Activated B cell treated with CpG ODN at 0.5 μM for 24 hours (primary cell): ENCODE data around the gene SPATA16. TPM values are rescaled to one million over a fixed set of nuclear protein-coding genes. Genes with fewer than 3 reads are reported as not detected.

Source experiments
- ATAC-seq: fragments of 200-7000 bp; cut with Tn5 transposase; one replicate; pipeline ENCODE4 v1.10.0; 2021; ENCODE audit warnings: low read depth, mild to moderate bottlenecking, moderate library complexity
- CTCF ChIA-PET: fragments of 350-600 bp; sonication (Branson Sonifier 250); formaldehyde crosslinking; loops from one replicate; lab custom pipeline; 2021; ENCODE audit warnings: antibody characterized with exemption; lab: Charles Lee
- POLR2A ChIA-PET: fragments of 350-600 bp; sonication (Branson Sonifier 250); formaldehyde crosslinking; loops from one replicate; lab custom pipeline; 2021; ENCODE audit warnings: antibody characterized with exemption; lab: Charles Lee
- DNase-seq: peaks from one replicate; pipeline ENCODE4 v3.0.0; 2022
- H3K27ac Mint-ChIP-seq: one replicate; pipeline ENCODE4 v1.8.0; 2020; ENCODE audit warnings: mixed read lengths
- H3K27me3 Mint-ChIP-seq: one replicate; pipeline ENCODE4 v1.8.0; 2021; ENCODE audit warnings: mixed read lengths
- H3K36me3 Mint-ChIP-seq: one replicate; pipeline ENCODE4 v1.8.0; 2021; ENCODE audit warnings: low read depth, mixed read lengths
- H3K4me1 Mint-ChIP-seq: one replicate; pipeline ENCODE4 v1.8.0; 2021; ENCODE audit warnings: mixed read lengths
- H3K4me3 Mint-ChIP-seq: one replicate; pipeline ENCODE4 v1.8.0; 2020; ENCODE audit warnings: mild to moderate bottlenecking, mixed read lengths
- H3K9me3 Mint-ChIP-seq: one replicate; pipeline ENCODE4 v1.8.0; 2020; ENCODE audit warnings: mixed read lengths
- intact Hi-C: fragments of 100-400 bp; cut with micrococcal nuclease; formaldehyde crosslinking; loops from one replicate; pipeline ENCODE4 v1.15.1; 2024
- total RNA-seq: library from RNA; stranded (reverse); gene quantifications from 2 replicates; pipeline ENCODE4 v1.2.3, GENCODE V29; 2022
- TF ChIP-seq, protein P1 (sequence below): fragments of 200-600 bp; IDR thresholded peaks from one replicate; pipeline ENCODE4 v1.8.0; 2022; ENCODE audit warnings: antibody characterized with exemption, mild to moderate bottlenecking

Gene SPATA16
- total RNA-seq, 1 donor from 2014 or later = not detected

DNA sequence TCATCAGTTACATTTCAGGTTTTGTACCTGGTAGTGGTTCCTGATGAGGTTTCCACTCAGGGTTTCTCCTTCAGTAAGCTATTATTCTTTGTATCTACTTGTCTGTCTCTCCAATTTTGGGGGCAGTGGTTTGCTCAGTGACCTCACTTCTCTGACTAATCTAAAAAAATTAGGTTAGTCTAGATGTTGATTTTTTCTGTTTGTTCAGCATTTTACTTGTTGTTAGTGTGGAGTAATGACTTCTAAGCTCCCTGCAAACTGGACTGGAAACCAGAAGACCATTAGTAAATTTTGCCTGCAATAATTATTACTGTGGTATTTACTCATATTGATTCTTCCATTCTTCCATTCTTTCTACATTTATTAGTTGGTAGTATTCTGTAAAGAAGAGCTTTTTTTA is 139.4 kb downstream of the SPATA16 start:
- CTCF ChIA-PET = no interaction called here
- ATAC-seq (no peak), DNase-seq (no peak)
- TF ChIP-seq, protein P1, sequence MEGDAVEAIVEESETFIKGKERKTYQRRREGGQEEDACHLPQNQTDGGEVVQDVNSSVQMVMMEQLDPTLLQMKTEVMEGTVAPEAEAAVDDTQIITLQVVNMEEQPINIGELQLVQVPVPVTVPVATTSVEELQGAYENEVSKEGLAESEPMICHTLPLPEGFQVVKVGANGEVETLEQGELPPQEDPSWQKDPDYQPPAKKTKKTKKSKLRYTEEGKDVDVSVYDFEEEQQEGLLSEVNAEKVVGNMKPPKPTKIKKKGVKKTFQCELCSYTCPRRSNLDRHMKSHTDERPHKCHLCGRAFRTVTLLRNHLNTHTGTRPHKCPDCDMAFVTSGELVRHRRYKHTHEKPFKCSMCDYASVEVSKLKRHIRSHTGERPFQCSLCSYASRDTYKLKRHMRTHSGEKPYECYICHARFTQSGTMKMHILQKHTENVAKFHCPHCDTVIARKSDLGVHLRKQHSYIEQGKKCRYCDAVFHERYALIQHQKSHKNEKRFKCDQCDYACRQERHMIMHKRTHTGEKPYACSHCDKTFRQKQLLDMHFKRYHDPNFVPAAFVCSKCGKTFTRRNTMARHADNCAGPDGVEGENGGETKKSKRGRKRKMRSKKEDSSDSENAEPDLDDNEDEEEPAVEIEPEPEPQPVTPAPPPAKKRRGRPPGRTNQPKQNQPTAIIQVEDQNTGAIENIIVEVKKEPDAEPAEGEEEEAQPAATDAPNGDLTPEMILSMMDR = no peak
- Mint-ChIP-seq H3K9me3 (peaks cover 2% of the 10 kb centered on the region), H3K4me3 (no peak overlapping the region), H3K4me1 (no peaks in the 10 kb centered on the region), H3K36me3 (no peaks in the 10 kb centered on the region), H3K27me3 (no peaks in the 10 kb centered on the region), H3K27ac (no peak overlapping the region)
- intact Hi-C loops = no loop called here
- POLR2A ChIA-PET = no interaction called here

DNA sequence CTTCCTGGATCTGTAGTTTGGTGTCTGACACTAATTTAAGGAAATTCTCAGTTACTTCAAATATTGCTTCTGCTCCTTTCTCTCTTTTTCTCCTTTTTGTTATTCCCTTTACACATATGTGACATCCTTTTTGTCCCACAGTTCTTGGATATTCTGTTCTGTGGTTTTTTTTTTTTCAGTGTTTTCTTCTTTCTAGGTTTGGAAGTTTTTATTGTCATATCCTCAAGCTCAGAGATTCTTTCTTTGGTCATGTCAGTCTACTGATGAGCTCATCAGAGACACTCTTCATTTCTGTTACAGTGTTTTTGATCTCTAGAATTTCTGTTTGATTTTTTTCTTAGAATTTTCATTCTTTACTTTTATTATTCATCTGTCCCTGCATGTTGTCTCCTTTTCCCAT is 140.5 kb downstream of the SPATA16 start:
- no peak overlapping the region for H3K4me3 Mint-ChIP-seq

DNA sequence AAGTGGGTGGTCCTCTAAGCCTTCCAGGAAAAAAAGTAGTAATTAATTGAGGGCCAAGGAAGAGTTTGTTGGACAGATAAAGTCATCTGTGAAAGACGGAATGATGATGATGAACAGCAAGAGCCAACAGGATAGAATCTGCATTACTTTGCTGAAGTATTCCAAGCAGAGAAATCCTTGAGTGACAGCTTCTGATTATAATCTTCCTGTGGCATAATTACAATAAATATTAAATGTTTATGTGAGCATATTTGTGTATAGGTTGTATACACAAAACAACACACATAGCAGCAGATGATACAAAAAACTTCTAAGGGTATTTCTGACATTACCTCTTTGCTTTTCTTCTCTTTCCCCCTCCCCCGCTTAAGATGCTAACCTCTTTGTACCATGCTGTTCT is 147.6 kb downstream of the SPATA16 start:
- Mint-ChIP-seq H3K4me3 (no peak overlapping the region), H3K4me1 (no peaks in the 10 kb centered on the region), H3K36me3 (no peaks in the 10 kb centered on the region), H3K27me3 (no peaks in the 10 kb centered on the region), H3K27ac (no peak overlapping the region), H3K9me3 (no peaks in the 10 kb centered on the region)
- intact Hi-C loops = no loop called here
- ATAC-seq = no peak
- CTCF ChIA-PET = no interaction called here
- DNase-seq = no peak
- TF ChIP-seq, protein P1 = no peak
- POLR2A ChIA-PET = no interaction called here

More for the DNA sequence above, 140.5 kb downstream of the SPATA16 start:
- ChIA-PET CTCF (no interaction called here), POLR2A (no interaction called here)
- Mint-ChIP-seq H3K27me3 (no peaks in the 10 kb centered on the region), H3K9me3 (peaks cover 2% of the 10 kb centered on the region), H3K4me1 (no peaks in the 10 kb centered on the region), H3K27ac (no peak overlapping the region), H3K36me3 (no peaks in the 10 kb centered on the region)
- TF ChIP-seq, protein P1 = no peak
- ATAC-seq (no peak), DNase-seq (no peak)
- intact Hi-C loops = no loop called here

DNA sequence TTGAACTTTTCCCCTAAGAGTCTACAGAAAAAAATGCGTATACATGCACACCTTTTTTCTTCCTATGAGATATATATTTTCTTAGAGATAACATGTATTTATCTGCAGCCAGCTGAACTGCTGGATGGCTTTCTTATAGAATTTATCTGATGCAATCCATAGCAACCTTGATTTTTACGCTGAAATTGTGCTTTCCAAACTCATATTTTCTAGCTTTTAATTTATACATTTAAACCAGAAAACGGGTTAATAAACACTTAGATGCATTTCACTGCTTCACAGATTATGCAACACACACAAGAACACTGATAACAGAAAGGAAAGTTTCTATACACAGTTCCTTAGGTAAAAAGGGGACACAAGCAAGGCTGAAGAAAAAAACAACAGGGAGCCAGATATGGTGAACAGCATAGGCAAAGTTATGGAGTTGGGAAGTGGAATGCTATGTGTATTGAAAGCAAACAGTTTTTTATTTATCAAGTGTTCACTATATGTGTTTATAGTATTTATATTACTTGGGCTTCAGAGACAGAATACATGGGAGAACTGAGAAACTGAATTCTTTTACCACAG is 149.5 kb downstream of the SPATA16 start:
- H3K27ac Mint-ChIP-seq = no peak overlapping the region
- CTCF ChIA-PET = no interaction called here
- H3K9me3 Mint-ChIP-seq = no peaks in the 10 kb centered on the region
- intact Hi-C loops = no loop called here
- H3K4me1 Mint-ChIP-seq = no peaks in the 10 kb centered on the region
- no peaks in the 10 kb centered on the region for H3K36me3 Mint-ChIP-seq
- DNase-seq = no peak
- H3K4me3 Mint-ChIP-seq = no peak overlapping the region
- no peaks in the 10 kb centered on the region for H3K27me3 Mint-ChIP-seq
- POLR2A ChIA-PET = no interaction called here
- no peak for ATAC-seq
- TF ChIP-seq, protein P1 = no peak

DNA sequence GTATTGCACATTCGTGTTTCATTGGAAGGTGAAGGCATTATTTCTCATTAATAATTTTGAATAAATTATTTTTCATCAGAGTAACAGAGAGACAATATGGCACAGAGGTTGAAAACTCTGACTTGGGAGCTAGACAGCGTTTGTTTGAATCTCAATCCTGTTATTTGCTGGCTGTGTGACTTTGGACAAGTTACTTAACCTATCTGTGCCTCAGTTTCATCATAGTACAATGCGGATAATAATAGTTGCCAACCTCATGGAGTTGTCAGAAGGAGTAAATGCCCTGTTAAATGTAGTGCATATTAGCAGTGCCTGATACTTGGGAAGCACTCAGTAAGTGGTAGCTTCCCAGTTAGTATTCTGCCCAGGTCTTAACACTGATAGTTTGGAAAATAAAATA is 151.7 kb downstream of the SPATA16 start:
- no peak for ATAC-seq
- DNase-seq = no peak
- Mint-ChIP-seq H3K27me3 (no peaks in the 10 kb centered on the region), H3K4me1 (no peaks in the 10 kb centered on the region), H3K36me3 (no peaks in the 10 kb centered on the region), H3K9me3 (no peaks in the 10 kb centered on the region), H3K4me3 (no peak overlapping the region), H3K27ac (no peak overlapping the region)
- POLR2A ChIA-PET = no interaction called here
- CTCF ChIA-PET = no interaction called here
- intact Hi-C loops = no loop called here
- TF ChIP-seq, protein P1 = no peak
